Omental fat pad (tissue), 4 donors: Measurements from ENCODE around the gene USH1C. TPM values are rescaled to one million over a fixed set of nuclear protein-coding genes. Genes with fewer than 3 reads are reported as not detected.

ENCODE experiments used
- ATAC-seq: fragments of 150-250 bp; one replicate; pipeline ENCODE4 v1.9.1; 2016; ENCODE audit warnings: mild to moderate bottlenecking, moderate library complexity; ENCODE audit not compliant: low FRiP score
- DNase-seq: peaks from one replicate; pipeline ENCODE4 v3.0.0-alpha.2; 2019; ENCODE audit warnings: low spot score
- CTCF ChIP-seq, 3 donors: fragments of 450-650 bp; IDR thresholded peaks; one replicate each; pipeline ENCODE4 v1.5.1; 2016 to 2017; ENCODE audit warnings: antibody characterized with exemption in 3 of 3, mild to moderate bottlenecking in 3 of 3, moderate library complexity in 2 of 3
- total RNA-seq, 4 donors: library from RNA; depleted of rRNA; stranded (reverse); fragments of >200 nt; gene quantifications; one replicate each; pipeline ENCODE4 v1.1.0, GENCODE V29; 2016

Gene USH1C
- total RNA-seq, 4 donors from 2014 or later, result 0.19 TPM; not detected in 3

DNA sequence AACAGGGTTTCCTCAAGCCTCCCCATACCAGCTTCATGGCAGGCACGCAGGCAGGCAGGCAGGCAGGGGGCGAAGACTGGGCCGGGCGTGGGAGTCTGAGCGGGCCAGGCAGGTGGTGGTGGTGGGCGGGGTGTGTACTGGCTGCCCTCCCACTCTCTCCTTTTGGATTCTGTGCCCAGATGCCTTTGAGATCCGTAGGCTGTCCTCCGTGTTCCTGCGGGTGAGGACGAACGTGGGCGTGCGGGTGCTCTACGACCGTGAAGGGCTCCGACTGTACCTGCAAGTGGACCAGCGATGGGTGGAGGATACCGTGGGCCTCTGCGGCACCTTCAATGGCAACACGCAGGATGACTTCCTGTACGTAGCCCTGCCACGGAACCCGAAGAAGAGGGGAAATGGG is 25.8 kb upstream of the USH1C start:
- no peak for ATAC-seq
- no peak for DNase-seq
- TF ChIP-seq CTCF (IDR thresholded peaks at IDR 0.05), result no peak

- no peak for ATAC-seq
- TF ChIP-seq CTCF (IDR thresholded peaks at IDR 0.05), result no peak
- no peak for DNase-seq
Observed at GRCh38 chr11:17568944-17569343, 24.7 kb upstream of the USH1C start.

- ATAC-seq, result no peak
- TF ChIP-seq CTCF (IDR thresholded peaks at IDR 0.05), result no peak
- no peak for DNase-seq
Observed at GRCh38 chr11:17564687-17565042, 20.4 kb upstream of the USH1C start.

- DNase-seq, result no peak
- TF ChIP-seq CTCF (IDR thresholded peaks at IDR 0.05), result no peak
- no peak for ATAC-seq
Observed at GRCh38 chr11:17563961-17564686, 19.9 kb upstream of the USH1C start.

DNA sequence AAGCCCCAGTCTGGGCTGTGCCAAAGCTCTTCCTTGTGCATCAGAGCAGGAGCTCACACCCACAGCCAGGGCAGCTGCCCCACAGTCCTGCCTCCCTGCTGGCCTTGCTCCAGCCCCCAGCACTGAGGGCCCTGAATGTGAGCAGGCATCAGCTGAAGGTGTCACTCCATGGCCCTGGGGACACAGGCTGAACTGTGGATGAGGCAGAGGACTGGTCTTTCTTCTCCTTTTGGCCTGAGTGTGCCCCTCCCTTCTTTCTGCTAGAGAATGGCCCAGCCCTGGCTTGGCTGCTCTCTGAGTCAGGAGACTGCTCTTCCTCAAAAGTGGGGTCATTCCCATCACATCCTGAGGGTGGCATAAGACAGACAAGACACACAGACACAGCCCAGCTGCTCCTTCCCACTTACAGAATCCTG is 19.0 kb upstream of the USH1C start:
- DNase-seq, result no peak
- no peak for ATAC-seq
- no peak for TF ChIP-seq CTCF (IDR thresholded peaks at IDR 0.05)

DNA sequence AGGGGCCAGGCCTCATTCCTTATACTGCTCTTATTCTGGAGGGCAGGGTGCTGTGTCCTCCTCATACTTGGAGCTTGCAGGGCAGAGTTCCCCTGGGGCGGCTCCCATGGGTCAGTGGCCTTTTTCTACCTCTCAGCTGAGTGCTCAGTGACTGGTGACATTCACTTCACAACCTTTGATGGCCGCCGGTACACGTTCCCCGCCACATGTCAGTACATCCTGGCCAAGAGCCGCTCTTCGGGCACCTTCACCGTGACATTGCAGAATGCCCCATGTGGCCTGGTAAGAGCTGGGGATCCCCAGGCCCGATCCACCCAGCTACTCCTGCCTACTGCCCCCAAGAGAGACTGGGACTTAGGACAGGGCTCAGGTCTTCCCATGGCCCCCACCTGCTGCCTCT is 17.3 kb upstream of the USH1C start:
- no peak for ATAC-seq
- no peak for TF ChIP-seq CTCF (IDR thresholded peaks at IDR 0.05)
- DNase-seq, result no peak

GRCh38 chr11:17561111-17561415 is 16.8 kb upstream of the USH1C start:
- no peak for TF ChIP-seq CTCF (IDR thresholded peaks at IDR 0.05)
- DNase-seq (no peak), ATAC-seq (no peak)
